ENCODE measurements around the gene CCDC190.

DNA sequence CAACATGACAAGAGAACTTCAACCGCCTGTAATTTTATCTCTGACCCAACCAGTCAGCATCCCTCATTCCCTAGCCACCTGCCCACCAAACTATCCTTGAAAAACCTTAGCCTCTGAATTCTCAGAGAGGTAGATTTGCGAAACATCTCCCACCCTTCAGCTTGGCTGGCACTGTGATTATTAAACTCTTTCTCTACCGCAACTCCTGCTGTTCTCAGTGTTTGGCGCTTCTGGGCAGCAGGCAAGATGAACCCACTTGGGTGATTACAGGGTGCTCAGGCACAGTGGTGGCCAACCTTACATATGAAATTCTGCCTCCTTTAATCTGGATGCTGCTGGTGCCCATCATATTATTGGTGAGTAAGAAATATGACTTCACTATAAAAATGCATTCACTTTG lies 22.1 kb downstream of the CCDC190 start:
- TF ChIP-seq, protein P1, sequence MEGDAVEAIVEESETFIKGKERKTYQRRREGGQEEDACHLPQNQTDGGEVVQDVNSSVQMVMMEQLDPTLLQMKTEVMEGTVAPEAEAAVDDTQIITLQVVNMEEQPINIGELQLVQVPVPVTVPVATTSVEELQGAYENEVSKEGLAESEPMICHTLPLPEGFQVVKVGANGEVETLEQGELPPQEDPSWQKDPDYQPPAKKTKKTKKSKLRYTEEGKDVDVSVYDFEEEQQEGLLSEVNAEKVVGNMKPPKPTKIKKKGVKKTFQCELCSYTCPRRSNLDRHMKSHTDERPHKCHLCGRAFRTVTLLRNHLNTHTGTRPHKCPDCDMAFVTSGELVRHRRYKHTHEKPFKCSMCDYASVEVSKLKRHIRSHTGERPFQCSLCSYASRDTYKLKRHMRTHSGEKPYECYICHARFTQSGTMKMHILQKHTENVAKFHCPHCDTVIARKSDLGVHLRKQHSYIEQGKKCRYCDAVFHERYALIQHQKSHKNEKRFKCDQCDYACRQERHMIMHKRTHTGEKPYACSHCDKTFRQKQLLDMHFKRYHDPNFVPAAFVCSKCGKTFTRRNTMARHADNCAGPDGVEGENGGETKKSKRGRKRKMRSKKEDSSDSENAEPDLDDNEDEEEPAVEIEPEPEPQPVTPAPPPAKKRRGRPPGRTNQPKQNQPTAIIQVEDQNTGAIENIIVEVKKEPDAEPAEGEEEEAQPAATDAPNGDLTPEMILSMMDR (IDR thresholded peaks at IDR 0.05), result no peak
- TF ChIP-seq POLR2AphosphoS5 (IDR thresholded peaks at IDR 0.05), result no peak

All from prostate gland (tissue), 2 donors.